A549 (cell line): ENCODE measurements around the gene IL36B. TPM values are rescaled to one million over a fixed set of nuclear protein-coding genes. Genes with fewer than 3 reads are reported as not detected.

Experiments used
- ATAC-seq, 2 experiments: fragments of 200-7000 bp in 1 of 2; fragments of >200 bp in 1 of 2; cut with Nextera tagmentation in 1 of 2; cut with Tn5 transposase in 1 of 2; 3 replicates each; pipeline versions ENCODE4 v1.8.0 to v1.9.1; 2018 to 2020; ENCODE audit warnings: mild to moderate bottlenecking in 1 of 2, moderate library complexity in 1 of 2
- CTCF ChIA-PET: fragments of 300-600 bp; sonication (Branson Sonifier 250); formaldehyde crosslinking; extraction: SDS; loops from one replicate; lab custom pipeline; 2021; ENCODE audit warnings: antibody characterized with exemption, inconsistent platforms; lab: Yijun Ruan, JAX
- POLR2A ChIA-PET: fragments of 350-600 bp; formaldehyde crosslinking; extraction: SDS; loops from one replicate; lab custom pipeline; 2021; ENCODE audit warnings: antibody characterized with exemption, inconsistent platforms; lab: Yijun Ruan, JAX
- DNase-seq, 2 experiments: peaks; one replicate each; pipeline versions ENCODE4 v3.0.0 to v3.0.0-alpha.2; 2011 to 2016; ENCODE audit warnings: low read depth in 1 of 2, low spot score in 1 of 2
- FAIRE-seq: peaks from 2 replicates; lab custom pipeline; 2011; peaks lifted over from hg19 to GRCh38; lab: Jason Lieb, UNC
- H3K27ac ChIP-seq, 2 experiments: fragments of >200 bp; sonication (Bioruptor Twin); formaldehyde crosslinking; 3 replicates each; pipeline ENCODE4 v1.5.1; 2016 to 2017
- H3K4me1 ChIP-seq: fragments of >200 bp; sonication (Bioruptor Twin); formaldehyde crosslinking; 3 replicates; pipeline ENCODE4 v1.6.1; 2016
- H3K4me2 ChIP-seq: fragments of >200 bp; sonication (Bioruptor Twin); formaldehyde crosslinking; 3 replicates; pipeline ENCODE4 v1.6.1; 2016
- H3K4me3 ChIP-seq: fragments of >200 bp; sonication (Bioruptor Twin); formaldehyde crosslinking; 3 replicates; pipeline ENCODE4 v1.5.1; 2016
- H3K9me3 ChIP-seq: fragments of >200 bp; sonication (Bioruptor Twin); formaldehyde crosslinking; 3 replicates; pipeline ENCODE4 v1.6.1; 2016
- CHD2 ChIP-seq: fragments of 150-350 bp; IDR thresholded peaks from 2 replicates; pipeline ENCODE4 v1.6.1; 2014; ENCODE audit warnings: low read length; ENCODE audit not compliant: partially characterized antibody
- CHD4 ChIP-seq: fragments of 200-600 bp; sonication (generic); IDR thresholded peaks from 2 replicates; pipeline ENCODE4 v1.6.1; 2016; ENCODE audit warnings: antibody characterized with exemption, mild to moderate bottlenecking, borderline replicate concordance
- EHF ChIP-seq: fragments of 250-450 bp; sonication (Bioruptor Pico); IDR thresholded peaks from 2 replicates; pipeline ENCODE4 v1.5.0; 2020; ENCODE audit warnings: mild to moderate bottlenecking
- EP300 ChIP-seq, 2 experiments: fragments of >200 bp; sonication (Bioruptor Twin); formaldehyde crosslinking; IDR thresholded peaks; 2 replicates in 1 of 2; 3 replicates in 1 of 2; pipeline ENCODE4 v1.6.1; 2016 to 2017
- HDAC2 ChIP-seq: fragments of 200-600 bp; sonication (generic); IDR thresholded peaks from 2 replicates; pipeline ENCODE4 v1.6.1; 2016
- HOXB13 ChIP-seq: fragments of 250-450 bp; sonication (Bioruptor Pico); IDR thresholded peaks from 2 replicates; pipeline ENCODE4 v1.5.0; 2020; ENCODE audit warnings: low read depth, mild to moderate bottlenecking, moderate library complexity
- MAZ ChIP-seq: fragments of 150-350 bp; IDR thresholded peaks from 2 replicates; pipeline ENCODE4 v1.6.1; 2014; ENCODE audit warnings: antibody characterized with exemption, low read depth, low read length, borderline replicate concordance
- MYC ChIP-seq: IDR thresholded peaks from 2 replicates; pipeline ENCODE4 v1.6.1; 2012; ENCODE audit warnings: mild to moderate bottlenecking, inconsistent platforms, low read length, improper control_type of control experiment, borderline replicate concordance
- POLR2A ChIP-seq: IDR thresholded peaks from 2 replicates; pipeline ENCODE4 v1.6.1; 2012; ENCODE audit warnings: mild to moderate bottlenecking, low read length
- POLR2AphosphoS2 ChIP-seq: conservative IDR thresholded peaks from 2 replicates; pipeline ENCODE4 v1.6.1; 2012; ENCODE audit warnings: low read length, improper control_type of control experiment, inconsistent platforms
- RCOR1 ChIP-seq: fragments of 150-350 bp; IDR thresholded peaks from 2 replicates; pipeline ENCODE4 v1.6.1; 2014; ENCODE audit warnings: antibody characterized with exemption, low read length, low read depth
- RFX5 ChIP-seq: fragments of 450-650 bp; IDR thresholded peaks from 2 replicates; pipeline ENCODE4 v1.7.1; 2014; ENCODE audit warnings: antibody characterized with exemption, mild to moderate bottlenecking, moderate library complexity
- ZNF302 ChIP-seq: fragments of 250-450 bp; sonication (Bioruptor Pico); IDR thresholded peaks from 2 replicates; pipeline ENCODE4 v1.9.0; 2021; ENCODE audit warnings: inconsistent platforms, mild to moderate bottlenecking, moderate library complexity
- ZSCAN20 ChIP-seq: fragments of 250-450 bp; sonication (Bioruptor Pico); IDR thresholded peaks from 2 replicates; pipeline ENCODE4 v1.8.0; 2022; ENCODE audit warnings: mild to moderate bottlenecking, moderate library complexity
- WGBS: methylation state at CpG from one replicate; pipeline ENCODE4 v1.1.6; 2017; ENCODE audit errors: missing lambda C conversion rate; 5-methylcytosine and 5-hydroxymethylcytosine counted together
- polyA plus RNA-seq, 4 experiments: library from polyadenylated mRNA; depleted of rRNA in 3 of 4; stranded (reverse); fragments of >200 nt; fragmentation: RNase III in 1 of 4; extraction: RNeasy Plus Mini Kit Qiagen cat#74134 plus additional on column Dnase treatment in 1 of 4; gene quantifications; 2 replicates in 3 of 4; 3 replicates in 1 of 4; pipeline ENCODE4 v1.2.3, GENCODE V29; 2011 to 2017
- TF ChIP-seq, protein P1 (sequence below): IDR thresholded peaks from 2 replicates; pipeline ENCODE4 v1.6.1; 2012; ENCODE audit warnings: low read depth, borderline replicate concordance
- TF ChIP-seq, protein P2 (sequence below): fragments of 250-450 bp; sonication (Bioruptor Pico); IDR thresholded peaks from 2 replicates; pipeline ENCODE4 v1.5.0; 2021; ENCODE audit warnings: mild to moderate bottlenecking, moderate library complexity, borderline replicate concordance
- TF ChIP-seq, protein P3 (sequence below): IDR thresholded peaks from 2 replicates; pipeline ENCODE4 v1.6.1; 2012
- TF ChIP-seq, protein P4 (sequence below): fragments of 250-450 bp; sonication (Bioruptor Pico); IDR thresholded peaks from 2 replicates; pipeline ENCODE4 v1.5.0; 2020; ENCODE audit warnings: low read depth, mild to moderate bottlenecking, moderate library complexity
- TF ChIP-seq, protein P5 (sequence below): fragments of >200 bp; sonication (Bioruptor Twin); formaldehyde crosslinking; IDR thresholded peaks from 3 replicates; pipeline ENCODE4 v1.5.1; 2016

Gene IL36B
- polyA plus RNA-seq, 2 of the 4 experiments (the other 2 are of a cell fraction), result not detected

DNA sequence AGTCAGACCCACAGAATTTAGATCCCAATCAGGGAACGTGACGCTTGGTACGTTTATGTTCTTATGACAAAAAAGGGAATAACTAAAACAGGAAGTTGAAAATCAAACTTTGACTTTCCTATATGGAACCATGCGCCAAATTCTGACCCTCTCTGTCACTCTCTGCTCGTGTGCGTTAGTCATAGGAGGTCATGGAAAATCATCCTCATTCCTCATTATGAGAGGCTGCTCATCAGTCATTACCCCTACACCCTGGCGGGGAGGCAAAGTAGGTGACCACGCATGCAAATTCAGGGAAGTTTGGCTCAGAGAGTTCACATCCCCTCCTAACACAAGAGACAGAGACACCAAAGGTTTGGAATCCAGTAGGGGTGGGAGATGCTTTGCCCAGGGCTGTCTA lies 30.6 kb upstream of the IL36B start:
- 61% methylated on average over 8 of the region's 8 CpGs for WGBS
- ATAC-seq (no peak), DNase-seq (no peak), FAIRE-seq (no peak)
- Histone ChIP-seq H3K4me1 (peaks cover under 1% of the 10 kb centered on the region; the same call in 1 of the 3 replicates), H3K27ac (no peak overlapping the region), H3K9me3 (peaks cover 5% of the 10 kb centered on the region; the same call in 2 of the 3 replicates), H3K4me2 (no peak overlapping the region), H3K4me3 (no peak overlapping the region)
- TF ChIP-seq POLR2A, result no peak
- TF ChIP-seq, protein P1, sequence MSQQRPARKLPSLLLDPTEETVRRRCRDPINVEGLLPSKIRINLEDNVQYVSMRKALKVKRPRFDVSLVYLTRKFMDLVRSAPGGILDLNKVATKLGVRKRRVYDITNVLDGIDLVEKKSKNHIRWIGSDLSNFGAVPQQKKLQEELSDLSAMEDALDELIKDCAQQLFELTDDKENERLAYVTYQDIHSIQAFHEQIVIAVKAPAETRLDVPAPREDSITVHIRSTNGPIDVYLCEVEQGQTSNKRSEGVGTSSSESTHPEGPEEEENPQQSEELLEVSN, result no peak
- TF ChIP-seq, protein P2, sequence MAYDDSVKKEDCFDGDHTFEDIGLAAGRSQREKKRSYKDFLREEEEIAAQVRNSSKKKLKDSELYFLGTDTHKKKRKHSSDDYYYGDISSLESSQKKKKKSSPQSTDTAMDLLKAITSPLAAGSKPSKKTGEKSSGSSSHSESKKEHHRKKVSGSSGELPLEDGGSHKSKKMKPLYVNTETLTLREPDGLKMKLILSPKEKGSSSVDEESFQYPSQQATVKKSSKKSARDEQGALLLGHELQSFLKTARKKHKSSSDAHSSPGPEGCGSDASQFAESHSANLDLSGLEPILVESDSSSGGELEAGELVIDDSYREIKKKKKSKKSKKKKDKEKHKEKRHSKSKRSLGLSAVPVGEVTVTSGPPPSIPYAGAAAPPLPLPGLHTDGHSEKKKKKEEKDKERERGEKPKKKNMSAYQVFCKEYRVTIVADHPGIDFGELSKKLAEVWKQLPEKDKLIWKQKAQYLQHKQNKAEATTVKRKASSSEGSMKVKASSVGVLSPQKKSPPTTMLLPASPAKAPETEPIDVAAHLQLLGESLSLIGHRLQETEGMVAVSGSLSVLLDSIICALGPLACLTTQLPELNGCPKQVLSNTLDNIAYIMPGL (CRISPR knock-in tag), result no peak
- ChIA-PET CTCF (interaction anchor here (0.7 to 12.9 kb wide), 8 partner anchors 17 to 117 kb away, joined by 3 to 150 read pairs (median 4); no protein-coding TSS in a partner anchor), POLR2A (no interaction called here)

DNA sequence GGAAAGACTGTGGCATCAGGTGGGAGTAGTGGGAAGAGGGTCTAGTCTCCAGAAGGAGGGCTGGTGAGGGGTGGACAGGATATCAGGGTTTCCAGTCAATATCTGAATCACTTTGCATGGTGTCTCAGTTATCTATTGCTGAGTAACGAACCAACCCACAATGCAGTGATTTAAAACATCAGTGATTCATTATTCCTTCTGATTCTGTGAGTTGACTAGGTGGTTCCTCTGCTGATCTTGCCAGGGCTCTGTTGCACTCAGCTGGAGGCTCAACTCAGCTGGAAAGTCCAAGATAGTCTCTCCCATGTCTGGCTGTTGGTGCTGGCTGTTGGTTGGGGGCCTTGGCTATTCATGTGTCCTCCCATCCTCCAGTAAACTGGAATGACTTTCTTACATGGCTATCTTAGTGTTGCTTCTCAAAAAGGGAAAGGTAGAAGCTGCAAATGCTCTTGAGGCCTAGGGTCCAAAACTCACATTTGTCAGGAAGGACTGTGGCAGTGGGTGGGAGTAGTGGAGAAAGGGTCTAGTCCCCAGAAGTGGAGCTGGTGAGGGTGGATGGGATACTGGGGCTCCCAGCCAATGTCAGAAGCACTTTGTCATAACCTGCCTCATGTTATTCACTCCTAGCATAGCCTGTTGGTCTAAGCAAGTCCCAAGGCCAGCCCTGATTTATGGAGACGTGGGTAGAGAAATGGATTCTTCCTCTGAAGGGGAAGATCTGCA lies 29.0 kb upstream of the IL36B start:
- H3K4me1 ChIP-seq, result peaks cover 3% of the 10 kb centered on the region; the same call in 1 of the 3 replicates
- 14% methylated on average over 2 of the region's 2 CpGs for WGBS
- H3K4me2 ChIP-seq, result no peak overlapping the region
- no peak overlapping the region for H3K4me3 ChIP-seq
- ChIA-PET CTCF (interaction anchor here (0.9 to 12.9 kb wide), 10 partner anchors 40 to 332 kb away, joined by 3 to 150 read pairs (median 6); no protein-coding TSS in a partner anchor), POLR2A (no interaction called here)
- ATAC-seq, result no peak
- no peaks in the 10 kb centered on the region for H3K9me3 ChIP-seq
- no peak overlapping the region for H3K27ac ChIP-seq
- DNase-seq, result no peak
- no peak for TF ChIP-seq RCOR1
- TF ChIP-seq, protein P3, sequence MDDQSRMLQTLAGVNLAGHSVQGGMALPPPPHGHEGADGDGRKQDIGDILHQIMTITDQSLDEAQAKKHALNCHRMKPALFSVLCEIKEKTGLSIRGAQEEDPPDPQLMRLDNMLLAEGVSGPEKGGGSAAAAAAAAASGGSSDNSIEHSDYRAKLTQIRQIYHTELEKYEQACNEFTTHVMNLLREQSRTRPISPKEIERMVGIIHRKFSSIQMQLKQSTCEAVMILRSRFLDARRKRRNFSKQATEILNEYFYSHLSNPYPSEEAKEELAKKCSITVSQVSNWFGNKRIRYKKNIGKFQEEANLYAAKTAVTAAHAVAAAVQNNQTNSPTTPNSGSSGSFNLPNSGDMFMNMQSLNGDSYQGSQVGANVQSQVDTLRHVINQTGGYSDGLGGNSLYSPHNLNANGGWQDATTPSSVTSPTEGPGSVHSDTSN, result no peak
- TF ChIP-seq POLR2AphosphoS2, result no peak
- TF ChIP-seq, protein P1, result no peak
- TF ChIP-seq RFX5, result no peak
- TF ChIP-seq EHF (CRISPR knock-in tag), result no peak
- TF ChIP-seq CHD4, result no peak
- TF ChIP-seq MYC, result no peak
- TF ChIP-seq CHD2, result no peak
- TF ChIP-seq MAZ, result no peak
- TF ChIP-seq ZSCAN20 (CRISPR knock-in tag), result no peak
- TF ChIP-seq, protein P4, sequence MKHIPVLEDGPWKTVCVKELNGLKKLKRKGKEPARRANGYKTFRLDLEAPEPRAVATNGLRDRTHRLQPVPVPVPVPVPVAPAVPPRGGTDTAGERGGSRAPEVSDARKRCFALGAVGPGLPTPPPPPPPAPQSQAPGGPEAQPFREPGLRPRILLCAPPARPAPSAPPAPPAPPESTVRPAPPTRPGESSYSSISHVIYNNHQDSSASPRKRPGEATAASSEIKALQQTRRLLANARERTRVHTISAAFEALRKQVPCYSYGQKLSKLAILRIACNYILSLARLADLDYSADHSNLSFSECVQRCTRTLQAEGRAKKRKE (CRISPR knock-in tag), result no peak
- no peak for TF ChIP-seq ZNF302 (CRISPR knock-in tag)
- TF ChIP-seq HOXB13 (CRISPR knock-in tag), result no peak
- TF ChIP-seq HDAC2, result no peak
- TF ChIP-seq EP300 (IDR thresholded peaks at IDR 0.05), result no peak
- TF ChIP-seq, protein P5, sequence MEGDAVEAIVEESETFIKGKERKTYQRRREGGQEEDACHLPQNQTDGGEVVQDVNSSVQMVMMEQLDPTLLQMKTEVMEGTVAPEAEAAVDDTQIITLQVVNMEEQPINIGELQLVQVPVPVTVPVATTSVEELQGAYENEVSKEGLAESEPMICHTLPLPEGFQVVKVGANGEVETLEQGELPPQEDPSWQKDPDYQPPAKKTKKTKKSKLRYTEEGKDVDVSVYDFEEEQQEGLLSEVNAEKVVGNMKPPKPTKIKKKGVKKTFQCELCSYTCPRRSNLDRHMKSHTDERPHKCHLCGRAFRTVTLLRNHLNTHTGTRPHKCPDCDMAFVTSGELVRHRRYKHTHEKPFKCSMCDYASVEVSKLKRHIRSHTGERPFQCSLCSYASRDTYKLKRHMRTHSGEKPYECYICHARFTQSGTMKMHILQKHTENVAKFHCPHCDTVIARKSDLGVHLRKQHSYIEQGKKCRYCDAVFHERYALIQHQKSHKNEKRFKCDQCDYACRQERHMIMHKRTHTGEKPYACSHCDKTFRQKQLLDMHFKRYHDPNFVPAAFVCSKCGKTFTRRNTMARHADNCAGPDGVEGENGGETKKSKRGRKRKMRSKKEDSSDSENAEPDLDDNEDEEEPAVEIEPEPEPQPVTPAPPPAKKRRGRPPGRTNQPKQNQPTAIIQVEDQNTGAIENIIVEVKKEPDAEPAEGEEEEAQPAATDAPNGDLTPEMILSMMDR, result no peak
- no peak for TF ChIP-seq POLR2A
- no peak for FAIRE-seq
